Measurements from ENCODE around the gene MECP2.
A peak's percentile ranks its signal among the peaks of the same experiment; 100 is the strongest.

MECP2 gene

GRCh38 chrX:154115071-154115470, 17.6 kb upstream of the MECP2 start:
- peak overlapping the region; percentile 68 for H3K27ac ChIP-seq
- no peaks in the 10 kb centered on the region for H3K36me3 ChIP-seq
- no peaks in the 10 kb centered on the region for H3K9me3 ChIP-seq
- H3K27me3 ChIP-seq: no peaks in the 10 kb centered on the region
- no peak for TF ChIP-seq CTCF (IDR thresholded peaks at IDR 0.05)
- H3K4me1 ChIP-seq (ENCODE audit: control insufficient read depth in 1 of 2, insufficient read depth in 1 of 2, low read depth in 1 of 2, low read length in 1 of 2): peaks cover 9 to 27% of the 10 kb centered on the region in 2 experiments
- no peak overlapping the region for H3K4me3 ChIP-seq (ENCODE audit: low read depth in 1 of 2, low read length in 1 of 2)

GRCh38 chrX:154114652-154115051, 17.1 kb upstream of the MECP2 start:
- peaks cover 9 to 27% of the 10 kb centered on the region in 2 experiments for H3K4me1 ChIP-seq (ENCODE audit: control insufficient read depth in 1 of 2, insufficient read depth in 1 of 2, low read depth in 1 of 2, low read length in 1 of 2)
- no peak overlapping the region for H3K4me3 ChIP-seq (ENCODE audit: low read depth in 1 of 2, low read length in 1 of 2)
- H3K27ac ChIP-seq: peak overlapping the region; percentile 68
- H3K27me3 ChIP-seq: no peaks in the 10 kb centered on the region
- no peaks in the 10 kb centered on the region for H3K36me3 ChIP-seq
- H3K9me3 ChIP-seq: no peaks in the 10 kb centered on the region
- TF ChIP-seq CTCF (IDR thresholded peaks at IDR 0.05): no peak

DNA sequence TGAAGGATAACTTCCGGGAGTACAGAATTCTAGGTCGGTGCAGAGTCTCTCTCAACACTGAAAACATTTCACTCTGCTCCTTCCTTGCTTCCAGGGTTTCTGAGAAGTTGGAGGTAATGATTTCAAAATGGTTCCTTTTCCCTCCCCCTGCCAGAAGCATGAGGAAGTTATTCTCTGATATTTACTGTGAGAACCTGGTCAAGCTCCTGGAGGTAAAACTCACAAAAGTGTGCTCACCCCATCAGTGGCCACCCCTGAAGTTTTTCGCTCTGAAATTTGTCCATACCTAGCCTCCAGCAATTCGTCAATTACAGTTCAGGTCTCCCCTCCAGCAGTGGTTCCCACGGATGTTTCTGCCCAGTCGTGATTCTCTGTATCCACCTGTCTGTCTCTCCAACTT, 16.2 kb upstream of the MECP2 start:
- no peak for TF ChIP-seq CTCF (IDR thresholded peaks at IDR 0.05)

GRCh38 chrX:154098551-154098950, 1.0 kb upstream of the MECP2 start:
- no peaks in the 10 kb centered on the region for H3K27me3 ChIP-seq
- H3K36me3 ChIP-seq: no peaks in the 10 kb centered on the region
- H3K27ac ChIP-seq: peak overlapping the region; percentile 93
- no peak for TF ChIP-seq CTCF (IDR thresholded peaks at IDR 0.05)
- H3K4me1 ChIP-seq (ENCODE audit: control insufficient read depth in 1 of 2, insufficient read depth in 1 of 2, low read depth in 1 of 2, low read length in 1 of 2): peaks cover 30 to 39% of the 10 kb centered on the region in 2 experiments
- peak overlapping the region in 1 of 2 experiments; percentile 65 for H3K4me3 ChIP-seq (ENCODE audit: low read depth in 1 of 2, low read length in 1 of 2)
- no peaks in the 10 kb centered on the region for H3K9me3 ChIP-seq

More for the DNA sequence above, 16.2 kb upstream of the MECP2 start:
- no peak overlapping the region for H3K4me3 ChIP-seq (ENCODE audit: low read depth in 1 of 2, low read length in 1 of 2)
- H3K4me1 ChIP-seq (ENCODE audit: control insufficient read depth in 1 of 2, insufficient read depth in 1 of 2, low read depth in 1 of 2, low read length in 1 of 2): peaks cover 9 to 27% of the 10 kb centered on the region in 2 experiments
- H3K27ac ChIP-seq: peak overlapping the region; percentile 68
- H3K9me3 ChIP-seq: no peaks in the 10 kb centered on the region
- no peaks in the 10 kb centered on the region for H3K27me3 ChIP-seq
- no peaks in the 10 kb centered on the region for H3K36me3 ChIP-seq

DNA sequence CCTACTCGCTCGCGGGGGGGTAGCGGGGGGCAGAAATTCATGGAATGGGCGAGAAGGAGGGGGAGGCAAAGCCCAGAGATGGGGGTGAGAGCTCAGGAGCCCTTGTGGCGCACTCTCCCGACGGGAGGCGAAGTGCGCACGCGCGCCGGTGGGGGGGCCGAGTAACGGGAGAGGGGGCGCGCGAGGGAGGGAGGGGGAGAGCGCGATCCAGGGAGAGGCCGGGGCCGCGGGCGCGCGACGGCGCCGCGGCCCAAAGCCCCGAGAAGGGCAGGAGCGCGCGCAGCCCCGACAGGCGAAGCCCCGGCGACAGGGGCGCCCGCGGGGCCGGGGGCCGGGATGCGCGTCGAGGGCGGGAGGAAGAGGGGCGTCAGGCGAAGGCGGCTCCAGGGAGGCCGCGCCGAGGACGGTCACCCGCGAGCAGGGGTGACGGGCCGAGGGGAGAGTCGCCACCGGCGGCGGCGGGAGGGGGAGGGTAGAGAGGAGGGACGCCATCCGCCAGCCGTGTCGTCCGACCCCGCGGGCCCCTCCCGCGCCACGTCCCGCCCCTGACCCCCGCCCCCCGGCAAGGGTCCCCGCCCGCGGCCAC, 421 bp downstream of the MECP2 start:
- Histone ChIP-seq H3K36me3 (no peaks in the 10 kb centered on the region), H3K9me3 (no peaks in the 10 kb centered on the region), H3K27ac (peak overlapping the region; percentile 93), H3K27me3 (no peaks in the 10 kb centered on the region), H3K4me1 (ENCODE audit: control insufficient read depth in 1 of 2, insufficient read depth in 1 of 2, low read depth in 1 of 2, low read length in 1 of 2) (peaks cover 34 to 41% of the 10 kb centered on the region in 2 experiments), H3K4me3 (ENCODE audit: low read depth in 1 of 2, low read length in 1 of 2) (peak overlapping the region; percentile 64 to 65)
- no peak for TF ChIP-seq CTCF (IDR thresholded peaks at IDR 0.05)
